RWPE2 (cell line): ENCODE data around the gene NFKB1.
"Not testable (repeated sequence)": the region's sequence is repeated elsewhere in the genome, so short reads cannot be mapped to it uniquely, and the experiment has no call there.

Experiments
- ATAC-seq: fragments of 200-7000 bp; cut with Tn5 transposase; 3 replicates; pipeline ENCODE4 v1.9.1; 2021; ENCODE audit warnings: low read depth
- DNase-seq: peaks from one replicate; pipeline ENCODE4 v3.0.0-alpha.2; 2020; ENCODE audit warnings: low spot score
- H3K27ac ChIP-seq: fragments of 450-650 bp; 2 replicates; pipeline ENCODE4 v1.5.1; 2017; ENCODE audit warnings: mild to moderate bottlenecking; ENCODE audit not compliant: poor library complexity, severe bottlenecking
- H3K27me3 ChIP-seq: fragments of 250-450 bp; sonication (Bioruptor Pico); 2 replicates; pipeline ENCODE4 v1.5.1; 2021; ENCODE audit warnings: mild to moderate bottlenecking, moderate library complexity; ENCODE audit not compliant: insufficient read depth, poor library complexity, severe bottlenecking
- H3K36me3 ChIP-seq: fragments of 250-450 bp; sonication (Bioruptor Pico); 2 replicates; pipeline ENCODE4 v1.5.1; 2020; ENCODE audit warnings: low read depth, mild to moderate bottlenecking, moderate library complexity
- H3K4me1 ChIP-seq: fragments of 250-450 bp; sonication (Bioruptor Pico); 2 replicates; pipeline ENCODE4 v1.5.1; 2021; ENCODE audit warnings: mild to moderate bottlenecking, moderate library complexity; ENCODE audit not compliant: insufficient read depth, poor library complexity, severe bottlenecking
- H3K4me3 ChIP-seq: fragments of 250-450 bp; sonication (Bioruptor Pico); 2 replicates; pipeline ENCODE4 v1.5.1; 2021; ENCODE audit warnings: mild to moderate bottlenecking, moderate library complexity; ENCODE audit not compliant: severe bottlenecking
- H3K9me3 ChIP-seq: fragments of 250-450 bp; sonication (Bioruptor Pico); 2 replicates; pipeline ENCODE4 v1.5.1; 2021; ENCODE audit warnings: mild to moderate bottlenecking, moderate library complexity; ENCODE audit not compliant: severe bottlenecking
- TF ChIP-seq, protein P1 (sequence below): fragments of 450-650 bp; IDR thresholded peaks from one replicate; pipeline ENCODE4 v1.5.1; 2017; ENCODE audit warnings: mild to moderate bottlenecking, moderate library complexity; ENCODE audit not compliant: poor library complexity, severe bottlenecking

Gene NFKB1

DNA sequence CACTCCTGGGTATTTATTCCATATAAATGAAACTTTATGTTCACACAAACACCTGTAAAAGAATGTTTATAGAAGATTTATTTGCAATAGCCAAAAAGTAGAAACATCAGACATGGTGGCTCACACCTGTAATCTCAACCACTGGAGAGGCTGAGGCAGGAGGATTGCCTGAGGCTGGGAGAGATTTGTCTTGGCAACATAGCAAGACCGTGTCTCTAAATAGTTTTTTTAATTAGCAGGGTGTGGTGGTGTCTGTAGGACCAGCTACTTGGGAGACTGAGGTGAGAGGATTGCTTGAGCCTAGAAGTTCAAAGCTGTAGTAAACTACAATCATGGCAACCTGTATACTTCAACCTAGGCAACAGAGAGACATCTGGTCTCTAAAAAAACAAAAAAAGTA lies 27.7 kb upstream of the NFKB1 start:
- Histone ChIP-seq H3K27ac (no peak overlapping the region), H3K36me3 (no peaks in the 10 kb centered on the region), H3K27me3 (no peaks in the 10 kb centered on the region), H3K4me1 (no peaks in the 10 kb centered on the region), H3K4me3 (no peak overlapping the region), H3K9me3 (no peaks in the 10 kb centered on the region)
- no peak for ATAC-seq
- TF ChIP-seq, protein P1, sequence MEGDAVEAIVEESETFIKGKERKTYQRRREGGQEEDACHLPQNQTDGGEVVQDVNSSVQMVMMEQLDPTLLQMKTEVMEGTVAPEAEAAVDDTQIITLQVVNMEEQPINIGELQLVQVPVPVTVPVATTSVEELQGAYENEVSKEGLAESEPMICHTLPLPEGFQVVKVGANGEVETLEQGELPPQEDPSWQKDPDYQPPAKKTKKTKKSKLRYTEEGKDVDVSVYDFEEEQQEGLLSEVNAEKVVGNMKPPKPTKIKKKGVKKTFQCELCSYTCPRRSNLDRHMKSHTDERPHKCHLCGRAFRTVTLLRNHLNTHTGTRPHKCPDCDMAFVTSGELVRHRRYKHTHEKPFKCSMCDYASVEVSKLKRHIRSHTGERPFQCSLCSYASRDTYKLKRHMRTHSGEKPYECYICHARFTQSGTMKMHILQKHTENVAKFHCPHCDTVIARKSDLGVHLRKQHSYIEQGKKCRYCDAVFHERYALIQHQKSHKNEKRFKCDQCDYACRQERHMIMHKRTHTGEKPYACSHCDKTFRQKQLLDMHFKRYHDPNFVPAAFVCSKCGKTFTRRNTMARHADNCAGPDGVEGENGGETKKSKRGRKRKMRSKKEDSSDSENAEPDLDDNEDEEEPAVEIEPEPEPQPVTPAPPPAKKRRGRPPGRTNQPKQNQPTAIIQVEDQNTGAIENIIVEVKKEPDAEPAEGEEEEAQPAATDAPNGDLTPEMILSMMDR = no peak
- DNase-seq = no peak

DNA sequence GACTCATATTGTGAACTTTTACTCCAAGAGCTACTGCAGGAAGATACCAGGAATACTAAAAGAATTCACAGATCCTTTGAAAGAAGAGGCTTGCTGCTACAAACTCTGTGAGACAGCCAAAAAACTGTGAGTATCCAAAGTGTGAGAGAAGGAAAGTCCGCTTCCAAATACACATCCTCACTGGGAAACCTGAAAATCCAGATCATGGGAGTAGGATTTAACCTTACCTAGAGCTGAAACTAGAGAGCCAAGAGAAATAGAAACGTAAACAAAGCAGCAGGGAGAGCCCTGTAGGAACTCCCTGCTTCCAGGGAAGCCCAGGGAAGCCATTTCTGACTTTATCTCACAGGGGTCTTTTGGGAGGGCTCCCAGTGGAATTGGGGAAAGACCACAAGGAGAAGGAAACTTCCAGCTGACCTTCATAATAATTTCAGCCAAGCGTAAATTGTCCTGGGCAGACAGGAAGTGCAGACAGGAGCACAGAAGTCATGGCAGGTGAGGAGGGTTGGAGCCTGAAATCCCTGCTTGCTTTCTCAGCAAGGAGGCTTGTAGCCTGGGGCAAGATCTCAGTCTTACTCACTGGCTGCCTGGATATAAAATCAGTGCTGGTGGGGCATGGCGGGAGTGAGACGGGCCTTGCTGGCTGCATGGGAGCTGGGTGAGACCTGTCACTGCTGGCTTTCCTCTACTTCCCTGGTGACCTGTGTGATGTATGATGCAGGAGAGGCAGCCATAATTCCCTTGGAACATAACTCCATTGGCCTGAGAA lies 26.2 kb upstream of the NFKB1 start:
- H3K27ac ChIP-seq = no peak overlapping the region
- no peaks in the 10 kb centered on the region for H3K36me3 ChIP-seq
- H3K9me3 ChIP-seq = no peaks in the 10 kb centered on the region
- no peak for ATAC-seq
- no peak for DNase-seq
- no peak overlapping the region for H3K4me3 ChIP-seq
- no peaks in the 10 kb centered on the region for H3K27me3 ChIP-seq
- TF ChIP-seq, protein P1 = no peak
- no peaks in the 10 kb centered on the region for H3K4me1 ChIP-seq

DNA sequence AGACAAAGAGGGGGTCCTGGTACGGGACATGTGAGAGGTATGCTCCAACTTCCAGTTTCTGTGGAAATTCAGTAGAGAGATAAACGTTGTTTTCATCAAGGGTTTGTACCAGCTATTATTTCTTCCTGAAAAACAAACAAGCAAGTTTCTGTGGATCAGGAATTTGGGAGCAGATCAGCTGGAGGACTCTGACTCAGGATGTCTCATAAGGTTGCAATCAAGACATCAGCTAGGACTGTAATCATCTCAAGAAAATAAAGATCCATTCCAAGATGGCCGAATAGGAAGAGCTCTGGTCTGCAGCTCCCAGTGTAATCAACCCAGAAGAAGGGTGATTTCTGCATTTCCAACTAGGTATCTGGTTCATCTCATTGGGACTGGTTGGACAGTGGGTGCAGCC lies 23.5 kb upstream of the NFKB1 start:
- DNase-seq (no peak), ATAC-seq (peak; percentile 51; the same call in 1 of the 3 replicates)
- Histone ChIP-seq H3K27me3 (no peaks in the 10 kb centered on the region), H3K4me1 (no peaks in the 10 kb centered on the region), H3K9me3 (no peaks in the 10 kb centered on the region), H3K36me3 (no peaks in the 10 kb centered on the region), H3K4me3 (no peak overlapping the region), H3K27ac (no peak overlapping the region)
- TF ChIP-seq, protein P1 = no peak

- Histone ChIP-seq H3K27ac (no peak overlapping the region), H3K4me1 (no peaks in the 10 kb centered on the region), H3K4me3 (no peak overlapping the region), H3K36me3 (no peaks in the 10 kb centered on the region), H3K9me3 (no peaks in the 10 kb centered on the region), H3K27me3 (no peaks in the 10 kb centered on the region)
- TF ChIP-seq, protein P1 = no peak
- DNase-seq (no peak), ATAC-seq (no peak)
Measured at GRCh38 chr4:102478186-102478585, 23.0 kb upstream of the NFKB1 start.

GRCh38 chr4:102479832-102480231 lies 21.3 kb upstream of the NFKB1 start:
- not testable (repeated sequence) for H3K36me3 ChIP-seq, H3K4me1 ChIP-seq, H3K27ac ChIP-seq, DNase-seq, H3K4me3 ChIP-seq, H3K27me3 ChIP-seq, H3K9me3 ChIP-seq, ATAC-seq
